GM15510 (cell line): ENCODE data around the gene AFF4.

Experiments
- POLR2A ChIP-seq: IDR thresholded peaks from 3 replicates; pipeline ENCODE4 v1.6.1; 2011; ENCODE audit warnings: borderline replicate concordance; ENCODE audit not compliant: insufficient read length; ENCODE audit errors: extremely low read depth

The AFF4 gene

DNA sequence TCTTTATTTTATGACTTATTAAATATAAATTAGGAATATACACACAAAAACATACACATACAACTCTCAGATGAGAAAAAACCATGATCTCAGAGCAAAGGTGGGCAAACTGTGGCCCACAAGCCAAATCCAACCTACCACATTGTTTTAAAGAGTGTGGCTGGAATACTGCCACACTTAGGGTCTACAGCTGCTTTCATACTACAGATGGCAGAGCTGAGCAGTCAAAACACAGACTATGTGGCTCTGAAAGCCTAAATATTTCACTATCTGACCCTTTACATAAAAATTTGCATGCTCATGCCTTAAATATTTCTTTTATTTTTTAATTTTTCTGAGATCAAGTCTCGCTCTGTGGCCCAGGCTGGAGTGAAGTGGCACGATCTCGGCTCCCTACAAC lies 61.7 kb downstream of the AFF4 start:
- no peak for TF ChIP-seq POLR2A

DNA sequence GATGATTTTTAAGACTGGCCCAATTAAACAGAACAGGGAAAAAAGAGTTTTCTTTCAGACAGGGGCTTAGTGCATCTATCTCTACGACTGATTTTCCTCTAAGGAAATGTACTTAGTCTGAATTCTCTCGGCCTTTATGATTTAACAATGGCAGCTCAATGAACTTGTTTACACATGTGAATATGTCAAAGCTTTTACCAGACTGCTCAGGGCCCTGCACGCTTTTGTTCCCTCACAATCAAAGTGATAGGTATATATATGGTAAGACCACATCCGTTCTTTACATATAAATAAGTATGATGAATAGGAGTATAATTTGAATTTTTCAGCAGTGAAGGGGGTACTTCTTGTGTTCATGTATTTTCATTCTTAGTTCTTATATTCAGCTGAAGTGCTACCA lies 62.4 kb downstream of the AFF4 start:
- TF ChIP-seq POLR2A, result no peak

- no peak for TF ChIP-seq POLR2A
Measured at GRCh38 chr5:132898094-132898493, 65.3 kb downstream of the AFF4 start.

GRCh38 chr5:132896685-132897084 lies 66.7 kb downstream of the AFF4 start:
- no peak for TF ChIP-seq POLR2A

DNA sequence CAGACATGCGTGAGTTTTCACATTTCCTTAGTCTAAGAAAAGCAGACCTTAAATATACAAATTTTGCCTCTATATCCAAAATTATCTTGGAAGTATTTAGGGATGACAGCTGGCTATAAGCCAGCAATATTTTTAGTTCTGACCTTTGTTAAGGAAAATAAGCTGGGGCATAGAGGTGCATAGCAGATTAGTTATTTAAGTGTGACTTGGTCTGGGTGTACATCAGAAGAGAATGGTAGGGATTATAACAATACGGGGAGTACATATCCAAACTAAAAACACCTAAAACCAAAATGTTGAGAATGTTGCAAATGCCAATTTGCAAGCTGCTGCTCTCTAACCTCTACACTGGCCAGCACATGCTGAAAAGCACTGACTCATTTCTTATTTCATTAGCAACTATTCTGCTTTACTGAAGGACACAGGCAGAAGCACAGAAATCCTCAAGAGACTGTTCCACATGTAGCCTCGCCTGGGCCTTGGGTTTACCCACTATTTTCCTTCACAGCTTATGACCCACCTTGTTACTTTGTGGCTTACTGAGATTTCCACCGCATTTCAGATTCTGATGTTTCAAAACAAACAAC lies 67.6 kb downstream of the AFF4 start:
- no peak for TF ChIP-seq POLR2A

- no peak for TF ChIP-seq POLR2A
Measured at GRCh38 chr5:132890817-132891216, 72.6 kb downstream of the AFF4 start.

DNA sequence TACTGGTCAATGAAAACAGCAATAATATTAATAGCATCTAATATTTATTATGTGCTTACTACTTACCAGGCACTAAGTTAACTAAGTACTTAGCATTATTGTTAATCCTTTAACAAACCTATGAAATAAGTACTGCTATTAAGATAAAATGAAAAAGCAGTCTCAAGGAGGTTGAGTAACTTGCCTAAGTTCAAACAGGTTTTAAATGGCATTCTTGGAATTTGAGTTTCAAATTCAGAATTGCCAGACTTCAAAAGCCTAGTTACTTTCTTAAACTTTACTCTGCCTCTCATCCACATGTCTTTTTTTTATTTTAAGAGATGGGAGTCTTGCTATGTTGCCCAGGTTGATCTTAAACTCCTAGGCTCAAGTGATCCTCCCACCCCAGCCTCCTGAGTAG lies 73.9 kb downstream of the AFF4 start:
- TF ChIP-seq POLR2A, result no peak

DNA sequence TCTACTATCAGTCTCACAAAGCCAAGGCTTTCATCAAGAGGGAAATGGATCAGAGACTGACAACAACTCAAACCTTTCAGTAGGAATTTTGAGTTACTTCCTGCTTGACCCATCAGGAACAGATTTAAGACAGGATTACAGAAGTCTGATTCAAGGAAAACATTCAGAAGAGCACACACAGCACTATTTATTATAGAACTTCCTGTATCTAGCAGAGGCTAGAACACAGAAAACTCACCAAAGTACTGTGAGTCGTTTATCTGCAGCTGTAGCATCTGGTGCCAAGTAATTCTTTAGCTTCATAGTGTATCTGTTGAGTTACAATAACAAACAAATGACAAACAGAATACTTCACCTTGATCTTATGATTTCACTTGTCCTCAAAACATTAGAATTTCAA lies 76.2 kb downstream of the AFF4 start:
- TF ChIP-seq POLR2A, result no peak

DNA sequence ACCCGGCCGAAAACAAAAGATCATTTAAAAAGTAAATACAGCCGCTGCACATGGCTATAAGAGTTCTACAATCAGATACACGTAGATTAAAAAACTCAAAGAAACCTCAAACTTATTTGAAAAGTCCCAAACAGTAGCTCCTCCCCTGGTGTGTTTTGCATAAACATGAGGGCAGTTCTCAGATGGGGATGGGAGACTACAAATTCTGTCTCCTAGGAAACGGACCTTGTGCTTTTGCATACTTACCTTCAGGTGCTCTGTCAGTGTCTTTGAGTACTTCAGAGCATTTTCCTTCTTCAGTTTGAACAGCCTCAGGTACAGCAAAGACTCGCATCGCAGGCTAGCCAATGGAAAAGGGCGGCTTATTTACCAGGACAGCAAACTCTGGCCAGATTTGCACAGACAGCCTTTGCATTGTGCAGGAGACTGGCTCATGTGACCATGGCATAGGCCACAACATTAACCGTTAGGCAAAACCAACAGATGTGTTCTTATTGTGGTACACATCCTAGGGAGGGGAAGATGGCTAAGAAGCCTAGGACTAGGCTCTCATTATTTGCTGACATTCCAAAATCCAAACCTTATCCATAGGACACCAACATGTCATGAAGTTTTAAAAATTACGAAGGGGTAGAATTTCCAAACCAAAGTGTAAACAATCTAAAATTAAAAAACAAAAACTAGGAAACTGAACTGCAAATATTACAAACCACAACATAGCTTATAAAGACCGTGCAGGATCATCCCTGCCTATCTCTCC lies 77.2 kb downstream of the AFF4 start:
- TF ChIP-seq POLR2A, result no peak

GRCh38 chr5:132884548-132884947 lies 78.9 kb downstream of the AFF4 start:
- TF ChIP-seq POLR2A, result no peak

GRCh38 chr5:132883261-132883834 lies 80.1 kb downstream of the AFF4 start:
- TF ChIP-seq POLR2A, result no peak

DNA sequence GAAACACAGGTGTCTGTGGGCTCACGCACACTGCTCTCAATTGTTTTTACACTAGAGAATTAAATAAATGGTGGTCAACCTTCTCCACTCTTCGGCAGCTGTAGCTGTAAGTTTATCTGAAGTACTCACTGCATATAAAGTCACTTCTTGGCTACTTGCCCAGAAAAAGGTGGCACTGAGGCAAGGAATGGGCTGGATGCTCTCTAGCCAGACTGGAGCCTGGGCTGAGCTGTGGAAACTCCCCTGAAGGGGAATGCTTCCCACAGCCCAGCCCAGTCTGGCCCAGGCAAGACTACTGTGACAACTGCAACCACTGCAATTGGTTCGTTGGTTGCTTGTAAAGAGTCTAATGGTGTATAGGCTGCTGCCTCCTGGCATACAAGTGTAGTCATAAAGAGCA lies 85.5 kb downstream of the AFF4 start:
- TF ChIP-seq POLR2A, result no peak

DNA sequence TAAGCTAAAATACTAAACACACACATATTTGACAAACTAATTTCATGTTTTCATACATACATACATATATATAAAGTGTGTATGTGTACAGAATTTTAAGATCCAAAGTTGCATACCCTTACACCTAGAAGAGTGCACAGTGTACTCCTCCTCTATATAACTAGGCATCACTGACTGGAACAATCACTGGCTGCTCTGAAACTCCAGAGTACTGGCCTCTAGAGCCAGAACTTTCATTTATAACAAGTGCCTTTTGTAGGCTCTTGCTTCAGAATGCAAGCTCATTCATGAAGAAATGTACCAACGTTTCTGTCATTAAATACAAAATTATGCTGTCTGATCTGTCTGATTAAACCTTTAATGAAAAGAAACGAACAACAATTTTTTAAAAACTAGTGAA lies 86.0 kb downstream of the AFF4 start:
- no peak for TF ChIP-seq POLR2A

DNA sequence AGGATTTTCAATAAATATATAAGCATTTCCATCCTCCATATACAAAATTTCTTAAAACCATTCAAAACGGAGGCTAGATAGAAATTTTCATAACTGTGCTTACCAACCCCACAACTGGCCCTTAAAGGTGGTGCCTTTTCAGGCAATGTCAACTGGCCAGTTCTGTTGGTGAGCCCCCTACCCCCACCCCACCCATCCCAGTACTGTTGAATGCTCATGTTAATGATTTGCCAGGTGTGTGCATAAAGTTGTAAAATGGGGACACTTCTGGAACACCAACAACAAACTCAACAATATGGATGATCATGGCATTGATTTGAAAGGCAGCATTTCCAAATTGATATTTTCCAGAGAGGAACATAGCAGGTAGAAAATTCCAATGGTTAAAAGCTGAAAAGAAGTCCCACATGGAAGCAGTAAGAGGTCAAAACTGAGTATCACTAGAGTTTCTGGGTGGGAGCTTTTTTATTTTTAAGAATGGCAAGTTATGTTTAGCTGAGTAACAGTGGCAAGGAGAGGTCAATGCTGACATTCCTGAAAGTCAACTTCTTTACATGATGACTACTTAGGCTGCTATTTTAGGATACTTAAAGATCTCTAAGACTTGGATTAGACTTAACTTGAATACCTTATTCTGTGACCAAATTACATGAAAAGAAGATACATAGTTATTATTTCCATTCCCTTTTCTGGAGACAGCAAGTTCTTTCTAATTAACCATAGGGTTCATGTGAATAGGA lies 87.2 kb downstream of the AFF4 start:
- no peak for TF ChIP-seq POLR2A

GRCh38 chr5:132873930-132874271 lies 89.5 kb downstream of the AFF4 start:
- no peak for TF ChIP-seq POLR2A
